GM18870 (cell line): ENCODE data around the gene PRR14L.
"Not testable (repeated sequence)": the region's sequence is repeated elsewhere in the genome, so short reads cannot be mapped to it uniquely, and the experiment has no call there.

Experiments
- ATAC-seq: cut with Tn5 transposase; IDR thresholded peaks from one replicate; pipeline ENCODE4 v1.9.1; 2021; ENCODE audit warnings: moderate library complexity; ENCODE audit not compliant: unreplicated experiment

The PRR14L gene

DNA sequence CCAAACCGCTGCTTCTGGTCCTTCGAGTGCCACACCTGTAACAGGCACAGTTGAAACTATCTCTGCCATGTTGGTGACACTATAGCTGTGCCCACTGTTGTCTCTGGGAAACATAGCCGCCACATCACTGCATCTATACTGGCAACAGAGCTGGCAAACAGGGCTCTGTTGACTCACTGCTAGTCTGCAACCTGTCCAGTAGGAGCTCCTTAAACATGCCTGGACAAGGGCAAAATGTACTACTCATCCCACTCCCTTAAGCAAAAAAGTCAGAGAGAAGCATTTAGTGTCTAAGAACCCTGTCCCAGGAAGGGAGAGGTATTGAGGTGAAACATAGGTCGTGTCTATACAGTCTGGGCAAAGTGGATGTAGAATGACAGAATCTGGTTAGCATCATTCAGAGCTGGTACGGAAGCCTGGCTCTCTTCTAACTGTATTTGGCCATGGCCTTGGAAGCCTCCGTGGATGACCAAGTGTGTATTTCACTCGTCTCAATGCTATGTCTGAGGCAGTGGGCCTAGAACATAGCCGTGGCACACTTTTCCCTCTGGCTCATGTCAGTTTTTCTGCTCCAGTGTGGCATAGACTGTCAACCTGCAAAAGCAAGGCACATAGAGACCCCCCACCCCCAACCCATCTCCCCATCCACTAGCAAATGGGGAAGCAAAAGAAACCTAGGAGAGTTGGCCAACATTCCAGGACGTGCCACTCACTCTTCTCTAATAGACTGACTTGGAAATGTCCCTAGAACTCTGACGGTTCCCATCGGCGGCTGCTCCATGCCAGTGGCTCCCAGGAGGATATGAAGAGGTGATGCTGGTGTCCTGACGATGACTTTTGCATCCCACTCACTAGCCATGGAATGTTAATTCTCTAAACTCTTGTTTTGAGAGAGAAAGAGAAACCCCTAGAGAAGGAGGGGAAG is 66.5 kb downstream of the PRR14L start:
- no peak for ATAC-seq

- ATAC-seq, result no peak
These were observed 67.2 kb downstream of the PRR14L start for GRCh38 chr22:31682751-31683150.

DNA sequence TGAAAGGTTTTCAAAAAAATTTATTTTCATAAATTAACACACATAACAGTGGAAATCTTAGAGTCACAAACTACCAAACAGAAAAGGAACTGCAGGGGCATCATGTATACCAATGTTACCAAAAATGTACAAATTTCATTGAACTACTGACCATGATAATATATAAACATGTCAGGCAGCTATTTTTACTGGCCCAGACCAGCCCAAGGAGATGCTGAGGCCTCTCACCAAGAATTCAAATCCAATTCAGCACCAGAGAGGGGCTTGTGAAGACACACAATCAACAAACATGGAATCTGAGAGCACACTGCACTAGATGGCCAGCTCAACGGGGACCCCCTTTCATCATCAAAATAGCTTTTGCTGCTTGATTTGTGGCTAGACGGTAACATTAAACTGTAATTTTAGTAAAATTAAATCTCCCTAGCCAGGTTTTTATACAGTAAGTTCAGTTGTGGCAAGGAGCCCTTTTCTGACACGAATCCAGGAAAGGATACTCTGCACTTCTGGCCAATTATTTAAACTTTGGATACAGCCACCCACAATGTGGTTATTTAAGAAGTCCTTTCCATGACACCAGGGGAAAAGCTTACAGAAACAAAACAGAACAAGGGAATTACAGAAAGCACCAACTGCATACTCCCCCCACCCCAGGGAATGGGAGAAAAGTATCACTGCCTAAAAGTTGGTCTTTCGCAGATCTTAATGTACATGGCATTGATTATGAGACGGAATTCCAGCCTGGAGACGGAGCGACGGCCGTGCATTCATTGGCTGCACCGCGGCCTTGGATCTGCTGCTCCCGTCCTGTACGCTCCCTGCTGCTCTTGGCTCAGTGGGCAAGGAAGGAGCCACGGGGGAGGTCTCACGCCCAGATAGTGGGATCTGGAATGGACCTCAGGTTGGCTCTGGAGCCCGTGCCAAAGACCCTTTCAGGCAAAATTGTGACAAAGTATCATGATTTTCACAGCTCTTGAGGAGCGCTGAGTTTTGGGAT is 68.3 kb downstream of the PRR14L start:
- ATAC-seq, result no peak

- ATAC-seq, result no peak
These were observed 69.0 kb downstream of the PRR14L start for GRCh38 chr22:31680861-31681341.

DNA sequence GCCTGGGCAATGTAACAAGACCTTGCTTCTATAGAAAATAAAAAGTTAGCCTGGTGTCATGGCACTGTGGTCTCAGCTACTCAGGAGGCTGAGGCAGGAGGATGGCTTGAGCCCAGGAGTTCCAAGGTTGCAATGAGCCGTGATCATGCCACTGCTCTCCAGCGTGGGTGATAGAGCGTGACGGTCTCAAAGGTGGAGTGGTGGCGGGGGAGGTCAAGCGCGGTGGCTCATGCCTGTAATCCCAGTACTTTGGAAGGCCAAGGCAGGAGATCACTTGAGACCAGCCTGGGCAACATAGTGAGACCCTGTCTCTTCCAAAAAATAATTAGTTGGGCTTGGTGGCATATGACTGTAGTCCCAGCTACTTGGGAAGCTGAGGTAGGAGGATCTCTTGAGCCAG is 71.2 kb downstream of the PRR14L start:
- ATAC-seq, result no peak

DNA sequence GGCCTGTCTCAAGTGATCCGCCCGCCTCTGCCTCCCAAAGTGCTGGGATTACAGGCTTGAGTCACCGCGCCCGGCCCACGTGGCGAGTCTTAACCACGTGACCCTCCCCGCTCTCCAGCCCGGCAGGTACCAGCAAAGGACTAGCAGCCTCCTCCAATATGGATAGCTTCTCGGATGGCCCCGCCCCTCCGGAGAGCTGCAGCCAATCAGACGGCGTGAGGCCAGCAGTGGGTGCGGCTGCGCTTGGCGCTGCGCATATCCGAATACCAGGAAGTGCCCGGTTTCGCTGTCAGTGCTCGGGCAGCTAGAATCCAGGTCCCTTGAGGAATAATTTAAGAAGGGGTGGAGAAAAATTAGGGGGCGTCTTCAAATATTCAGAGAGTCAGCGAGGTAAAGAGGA is 73.2 kb downstream of the PRR14L start:
- no peak for ATAC-seq

DNA sequence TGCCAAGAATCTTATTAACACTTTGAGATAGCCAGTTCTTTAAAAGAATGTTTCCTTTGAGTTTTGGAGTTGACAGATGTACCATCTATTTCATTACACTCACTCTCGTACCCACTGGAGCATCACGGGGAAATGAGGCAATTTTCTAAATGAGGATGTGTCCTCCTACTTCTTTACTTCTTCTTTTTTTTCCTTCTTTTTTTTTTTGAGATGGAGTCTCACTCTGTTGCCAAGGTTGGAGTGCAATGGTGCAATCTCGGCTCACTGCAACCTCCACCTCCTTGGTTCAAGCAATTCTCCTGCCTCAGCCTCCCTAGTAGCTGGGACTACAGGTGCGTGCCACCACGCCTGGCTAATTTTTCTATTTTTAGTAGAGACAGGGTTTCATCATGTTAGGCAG is 75.7 kb downstream of the PRR14L start:
- not testable (repeated sequence) for ATAC-seq

GRCh38 chr22:31668849-31669248 is 81.1 kb downstream of the PRR14L start:
- ATAC-seq, result not testable (repeated sequence)

DNA sequence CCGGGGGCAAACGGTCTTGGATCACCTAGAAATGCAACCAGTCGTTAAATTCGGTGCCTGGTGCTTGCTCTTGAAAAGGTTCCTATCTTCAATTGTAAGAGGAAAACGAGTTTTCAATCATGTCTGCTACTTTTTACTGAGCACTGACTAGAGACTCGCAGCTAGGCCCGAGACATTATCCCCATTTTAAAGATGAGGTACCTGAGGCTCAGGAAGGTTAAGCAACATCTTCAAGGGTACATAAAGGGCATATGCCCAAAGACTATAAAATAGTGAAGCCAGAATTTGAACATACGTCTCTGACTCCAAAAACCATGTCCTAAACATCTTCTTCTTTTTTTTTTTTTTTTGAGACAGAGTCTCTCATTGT is 87.3 kb downstream of the PRR14L start:
- no peak for ATAC-seq

DNA sequence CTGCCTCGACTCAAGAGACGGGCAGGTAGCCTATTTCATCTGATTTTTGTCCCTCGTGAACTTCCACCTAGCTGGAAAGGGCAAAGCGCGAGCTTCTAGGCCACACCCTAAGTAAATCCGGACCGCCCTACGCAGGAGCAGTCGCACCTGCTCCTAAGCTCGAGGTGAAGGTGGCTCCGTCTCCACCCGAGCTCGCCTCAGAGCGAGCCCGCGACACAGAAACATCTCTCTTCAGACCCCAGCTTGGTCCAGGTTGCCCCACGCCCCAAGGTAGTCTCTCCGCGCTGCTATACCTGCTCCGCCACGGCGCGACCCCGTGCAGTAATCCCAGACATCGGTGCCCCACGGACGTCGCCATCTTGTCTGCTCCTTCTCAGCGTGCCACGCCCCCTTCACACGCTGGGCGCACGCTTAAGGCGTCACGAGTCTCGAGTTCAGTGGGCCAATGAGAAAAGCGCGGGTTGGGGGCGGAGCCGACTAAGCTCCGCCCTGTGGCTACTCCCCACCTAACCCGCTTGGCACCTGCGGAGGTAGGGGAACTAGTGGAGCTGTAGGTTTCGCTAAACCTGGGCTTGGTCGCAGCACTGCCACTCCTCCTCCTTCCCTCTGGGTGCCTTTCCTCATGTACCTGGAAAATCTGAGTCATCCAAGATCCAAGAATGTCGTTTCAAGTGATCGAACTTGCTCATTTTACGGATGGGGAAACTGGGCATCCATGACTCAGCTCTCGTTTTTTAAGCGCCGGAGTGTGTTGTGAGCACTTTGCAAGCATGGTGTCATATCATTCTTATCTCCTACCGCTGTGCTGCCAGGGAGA is 87.9 kb downstream of the PRR14L start, which contains the start of gene PISD:
Gene PISD, minus strand, starts transcription at position 365 of the 817 bp plus-strand sequence. Its CDS starts 7 bp downstream, at position 358.
- peak; percentile 61 for ATAC-seq

DNA sequence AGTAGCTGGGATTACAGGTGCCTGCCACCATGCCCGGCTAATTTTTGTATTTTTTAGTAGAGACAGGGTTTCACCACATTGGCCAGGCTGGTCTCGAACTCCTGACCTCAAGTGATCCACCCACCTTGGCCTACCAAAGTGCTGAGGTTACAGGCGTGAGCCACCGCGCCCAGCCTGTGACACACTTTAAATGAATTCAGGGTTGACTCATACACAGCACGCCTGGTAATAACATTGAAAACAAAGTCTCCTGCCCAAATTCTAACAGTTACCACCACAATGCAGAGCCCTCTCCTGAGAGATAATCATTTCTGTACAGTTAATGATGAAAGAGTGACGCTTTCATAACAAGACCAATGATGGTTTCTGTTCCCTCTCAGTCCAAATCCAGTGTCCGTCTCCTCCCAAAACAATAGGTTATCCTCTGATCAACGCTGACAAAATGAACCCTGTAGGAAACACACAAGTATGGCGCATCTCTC is 89.0 kb downstream of the PRR14L start:
- not testable (repeated sequence) for ATAC-seq

DNA sequence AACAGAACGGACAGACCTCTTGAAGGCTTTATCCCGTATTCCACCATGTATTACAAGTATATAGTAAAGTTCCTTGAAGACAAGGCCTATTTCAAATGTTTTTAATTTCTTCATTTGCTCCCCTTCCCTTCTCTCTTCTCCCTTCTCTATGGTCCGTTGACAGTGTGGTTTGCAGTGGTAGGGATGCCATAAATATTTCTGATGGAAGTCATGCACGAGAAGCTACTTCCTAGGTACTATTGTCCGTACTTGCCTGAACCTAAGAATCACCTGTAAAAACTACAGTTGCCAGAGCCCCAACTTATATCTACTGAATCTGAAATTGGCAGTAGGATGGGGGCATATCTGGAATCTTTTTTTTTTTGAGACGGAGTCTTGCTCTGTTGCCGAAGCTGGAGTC is 90.7 kb downstream of the PRR14L start:
- no peak for ATAC-seq

GRCh38 chr22:31654408-31654807 is 95.5 kb downstream of the PRR14L start:
- ATAC-seq, result no peak

DNA sequence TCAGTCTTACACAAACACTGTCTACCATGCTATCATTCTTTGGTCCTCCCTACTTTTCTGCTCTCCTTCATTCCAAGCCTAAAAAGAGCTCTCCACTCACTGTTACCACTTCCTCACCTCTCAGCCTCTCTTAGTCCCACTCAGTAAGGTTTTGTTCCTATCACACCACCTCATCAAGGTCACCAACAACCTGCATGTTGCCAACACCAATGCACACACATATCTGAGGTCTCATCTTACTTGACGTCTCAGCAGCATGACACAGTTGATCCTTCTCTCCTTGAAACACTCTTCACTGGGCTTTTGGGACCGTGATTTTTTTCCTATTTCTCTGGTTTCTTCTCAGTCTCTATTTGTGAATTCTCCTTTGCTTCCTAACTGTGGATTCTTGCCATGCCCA is 96.0 kb downstream of the PRR14L start:
- ATAC-seq, result no peak

DNA sequence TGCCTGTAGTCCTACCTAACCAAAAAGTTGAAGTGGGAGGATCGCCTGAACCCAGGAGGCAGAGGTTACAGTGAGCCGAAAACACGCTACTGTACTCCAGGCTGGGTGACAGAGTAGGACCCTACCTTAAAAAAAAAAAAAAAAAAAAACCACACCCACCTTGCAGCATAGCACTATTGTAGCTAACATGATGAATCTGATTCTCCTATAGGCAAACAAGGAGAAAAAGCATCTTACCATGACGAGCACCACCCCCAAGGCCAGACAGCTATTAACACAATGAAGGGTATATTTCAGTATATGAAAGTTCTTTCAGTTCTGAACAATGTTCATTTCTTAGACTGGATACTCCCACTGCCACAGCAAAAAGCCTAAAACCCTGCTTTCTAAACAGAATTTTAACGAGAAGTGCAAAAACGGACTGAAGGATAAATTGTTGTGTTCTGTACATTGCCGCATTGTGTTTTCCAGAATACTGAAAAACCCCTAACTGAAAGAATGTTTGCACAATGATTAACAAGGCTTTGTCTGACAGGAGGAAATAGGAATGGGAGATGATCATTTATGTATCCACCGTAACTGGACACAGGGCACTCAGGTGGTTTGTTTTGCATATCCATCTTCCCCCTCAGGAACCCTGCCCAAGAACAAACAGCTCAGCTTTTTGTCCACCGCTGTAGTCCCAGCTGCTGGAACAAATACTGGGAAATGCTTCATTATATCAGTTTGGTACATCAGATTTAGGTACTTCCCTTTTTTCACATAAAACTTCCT is 96.8 kb downstream of the PRR14L start:
- ATAC-seq, result no peak

DNA sequence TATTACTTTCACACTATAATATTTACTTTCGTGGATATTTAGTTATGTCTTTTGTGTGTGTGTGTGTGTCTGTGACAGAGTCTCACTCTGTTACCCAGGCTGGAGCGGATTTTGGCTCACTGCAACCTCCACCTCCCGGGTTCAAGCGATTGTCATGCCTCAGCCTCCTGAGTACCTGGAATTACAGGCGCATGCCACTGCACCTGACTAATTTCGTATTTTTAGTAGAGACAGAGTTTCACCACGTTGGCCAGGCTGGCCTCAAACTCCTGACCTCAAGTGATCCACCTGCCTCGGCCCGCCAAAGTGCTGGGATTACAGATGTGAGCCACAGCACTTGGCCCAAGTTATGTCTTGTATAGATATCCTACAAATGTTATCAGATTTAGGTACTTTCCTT is 97.8 kb downstream of the PRR14L start:
- no peak for ATAC-seq

DNA sequence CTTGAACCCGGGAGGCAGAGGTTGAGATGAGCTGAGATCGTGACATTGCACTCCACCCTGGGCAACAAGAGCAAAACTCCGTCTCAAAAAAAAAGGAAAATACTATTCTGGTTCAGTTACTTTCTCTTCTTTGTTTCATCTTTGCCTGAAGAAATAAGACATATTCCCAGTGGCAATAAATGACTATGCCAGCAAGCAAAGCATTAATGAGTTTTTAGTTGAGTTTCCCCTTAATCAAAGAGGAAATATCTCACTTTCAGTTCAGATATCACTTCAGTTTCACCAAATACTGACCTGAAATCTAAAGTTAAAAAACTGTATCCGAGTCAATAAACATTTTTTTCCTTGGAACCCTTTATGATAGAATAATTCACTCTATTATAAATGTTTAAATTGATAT is 98.3 kb downstream of the PRR14L start:
- ATAC-seq, result no peak

- no peak for ATAC-seq
These were observed 99.5 kb downstream of the PRR14L start for GRCh38 chr22:31650391-31650790.

- no peak for ATAC-seq
These were observed 102.2 kb downstream of the PRR14L start for GRCh38 chr22:31647523-31648320.
